Thyroid gland (tissue), 4 donors: ENCODE measurements around the gene TMCO4.

Experiments
- CTCF ChIP-seq, 6 experiments: fragments of 200-600 bp in 3 of 6; fragments of 450-650 bp in 3 of 6; sonication (generic) in 3 of 6; IDR thresholded peaks; one replicate each; pipeline ENCODE4 v1.5.1; 2016 to 2019; ENCODE audit warnings: antibody characterized with exemption in 6 of 6, mild to moderate bottlenecking in 2 of 6, inconsistent platforms in 1 of 6, moderate library complexity in 1 of 6
- POLR2A ChIP-seq, 2 donors: fragments of 450-650 bp; IDR thresholded peaks; one replicate each; pipeline ENCODE4 v1.6.1; 2017; ENCODE audit warnings: antibody characterized with exemption in 2 of 2, mild to moderate bottlenecking in 2 of 2, moderate library complexity in 1 of 2

- TF ChIP-seq CTCF (IDR thresholded peaks at IDR 0.05) (no peak), POLR2A (IDR thresholded peaks at IDR 0.05) (no peak)
These were observed 61.0 kb downstream of the TMCO4 start for GRCh38 chr1:19738669-19739068.
